ENCODE data around the gene POLRMT.
"Not testable (repeated sequence)": the region's sequence is repeated elsewhere in the genome, so short reads cannot be mapped to it uniquely, and the experiment has no call there.

The POLRMT gene

GRCh38 chr19:590396-590745, 43.0 kb downstream of the POLRMT start:
- DNase-seq = no peak

- DNase-seq = no peak
Observed at GRCh38 chr19:589693-590395, 43.5 kb downstream of the POLRMT start, which contains the start of gene HCN2. Gene HCN2 (plus strand): TSS chr19:589881. CDS start chr19:589946, 65 bp downstream.

DNA sequence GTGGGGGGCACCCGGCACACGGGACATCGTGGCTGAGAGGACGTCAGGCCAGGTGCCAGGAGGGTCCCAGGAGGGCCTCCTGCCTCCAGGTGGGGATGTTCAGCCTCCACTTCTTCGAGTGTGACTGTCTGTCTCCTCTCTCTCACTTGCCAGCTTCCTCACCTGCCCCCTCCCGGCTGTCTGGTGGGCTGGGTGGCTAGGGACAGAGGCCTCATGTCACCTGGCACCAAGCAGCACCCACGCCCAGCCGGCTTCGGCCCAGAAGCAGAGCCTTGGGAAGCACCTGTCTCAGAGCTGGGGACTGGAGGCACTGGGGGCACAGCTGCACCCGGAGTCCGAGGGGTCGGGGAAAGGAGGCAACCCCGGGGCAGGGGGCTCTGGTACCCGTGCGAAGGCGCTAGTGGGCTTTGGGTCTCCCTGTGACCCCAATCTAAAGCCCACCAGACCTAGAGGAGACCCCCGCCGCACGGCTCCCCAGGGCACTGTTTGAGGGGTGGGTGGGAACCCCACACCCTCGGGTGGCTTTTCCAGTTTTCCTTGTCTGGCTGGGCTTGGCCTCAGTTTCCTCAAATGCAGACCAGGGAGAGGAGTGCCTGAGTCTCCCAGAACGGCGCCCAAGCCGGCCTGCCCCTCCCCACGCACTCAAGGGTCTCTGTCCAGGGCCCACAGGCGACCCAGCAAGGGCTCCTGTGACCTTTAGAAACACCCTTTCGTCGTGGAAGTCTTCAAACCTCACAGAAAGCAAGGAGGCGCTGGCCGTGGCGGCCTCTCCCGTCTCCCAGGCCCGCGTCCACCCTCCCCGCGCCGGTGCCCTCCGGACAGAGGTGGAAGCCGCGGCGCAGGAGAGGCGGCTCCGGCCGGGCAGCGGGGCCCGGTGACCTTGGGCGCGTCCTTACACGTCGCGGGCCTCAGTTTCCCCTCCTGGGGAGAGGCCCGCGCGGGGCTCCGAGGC, 44.3 kb downstream of the POLRMT start:
- no peak for DNase-seq

DNA sequence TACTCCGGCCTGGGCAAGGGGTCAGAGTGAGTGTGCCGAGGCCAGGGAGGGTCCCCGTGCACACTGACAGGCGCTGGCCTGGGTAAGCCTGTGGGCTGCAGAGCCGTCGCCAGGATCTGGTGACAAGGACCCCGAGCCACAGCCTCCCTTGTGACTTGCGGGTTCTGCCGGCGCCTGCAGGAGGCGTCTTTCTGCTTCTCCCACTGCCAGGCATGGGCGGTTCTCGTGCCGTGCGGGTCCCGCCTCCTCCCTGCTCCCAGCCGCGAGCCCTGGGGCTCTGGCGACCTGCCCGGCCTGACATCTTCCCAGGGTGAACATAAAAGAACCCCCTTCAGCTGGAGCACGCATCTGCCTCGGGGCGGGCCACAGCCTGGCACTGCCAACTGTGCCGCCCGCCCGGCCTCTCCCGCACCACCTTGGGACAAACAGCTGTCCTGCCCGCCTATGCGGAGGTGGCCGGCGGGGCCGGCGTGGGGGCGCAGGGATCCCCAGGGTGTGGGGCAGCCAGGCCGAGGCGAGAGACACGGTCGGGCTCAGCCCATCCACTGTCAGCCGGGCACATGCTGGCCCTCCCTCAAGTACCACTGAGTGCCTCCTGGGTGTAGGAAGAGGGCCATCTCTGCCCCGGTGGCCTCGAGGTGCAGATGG, 45.1 kb downstream of the POLRMT start:
- peak; percentile 87 for DNase-seq

- DNase-seq = no peak
Observed at GRCh38 chr19:585551-586110, 47.7 kb downstream of the POLRMT start.

DNA sequence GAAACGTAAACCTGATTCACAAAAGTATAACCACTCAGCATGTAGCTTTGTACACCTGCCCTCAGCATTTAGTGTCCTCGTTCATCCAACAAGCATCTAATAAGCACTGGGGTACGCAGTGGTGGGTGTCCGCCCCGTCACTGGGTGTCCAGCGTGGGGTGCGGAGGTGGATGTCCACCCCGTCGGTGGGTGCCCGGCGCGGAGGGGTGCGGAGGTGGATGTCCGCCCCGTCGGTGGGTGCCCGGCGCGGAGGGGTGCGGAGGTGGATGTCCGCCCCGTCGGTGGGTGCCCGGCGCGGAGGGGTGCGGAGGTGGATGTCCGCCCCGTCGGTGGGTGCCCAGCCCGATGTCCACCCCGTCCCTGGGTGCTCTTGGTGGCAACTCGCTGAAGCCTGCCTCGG, 48.2 kb downstream of the POLRMT start:
- not testable (repeated sequence) for DNase-seq

GRCh38 chr19:584240-585001, 48.9 kb downstream of the POLRMT start:
- DNase-seq = peak; percentile 9

DNA sequence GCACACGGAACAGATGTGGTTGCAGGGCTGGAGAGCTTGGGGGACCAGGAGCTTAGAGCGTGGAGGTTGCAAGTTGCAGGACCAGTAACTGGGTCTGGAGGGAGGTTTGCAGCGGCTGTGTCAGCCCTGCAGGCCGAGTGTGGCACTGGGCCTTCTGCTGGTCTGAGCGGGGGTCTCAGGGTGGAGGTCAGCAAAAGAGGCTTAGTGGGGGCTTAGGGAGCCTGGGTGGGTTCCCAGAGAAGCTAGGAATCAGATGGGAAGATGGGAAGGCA, 49.4 kb downstream of the POLRMT start:
- no peak for DNase-seq

- DNase-seq = no peak
Observed at GRCh38 chr19:583198-583967, 50.0 kb downstream of the POLRMT start.

- DNase-seq = no peak
Observed at GRCh38 chr19:582497-583197, 50.7 kb downstream of the POLRMT start.

- no peak for DNase-seq
Observed at GRCh38 chr19:581399-582111, 51.8 kb downstream of the POLRMT start.

DNA sequence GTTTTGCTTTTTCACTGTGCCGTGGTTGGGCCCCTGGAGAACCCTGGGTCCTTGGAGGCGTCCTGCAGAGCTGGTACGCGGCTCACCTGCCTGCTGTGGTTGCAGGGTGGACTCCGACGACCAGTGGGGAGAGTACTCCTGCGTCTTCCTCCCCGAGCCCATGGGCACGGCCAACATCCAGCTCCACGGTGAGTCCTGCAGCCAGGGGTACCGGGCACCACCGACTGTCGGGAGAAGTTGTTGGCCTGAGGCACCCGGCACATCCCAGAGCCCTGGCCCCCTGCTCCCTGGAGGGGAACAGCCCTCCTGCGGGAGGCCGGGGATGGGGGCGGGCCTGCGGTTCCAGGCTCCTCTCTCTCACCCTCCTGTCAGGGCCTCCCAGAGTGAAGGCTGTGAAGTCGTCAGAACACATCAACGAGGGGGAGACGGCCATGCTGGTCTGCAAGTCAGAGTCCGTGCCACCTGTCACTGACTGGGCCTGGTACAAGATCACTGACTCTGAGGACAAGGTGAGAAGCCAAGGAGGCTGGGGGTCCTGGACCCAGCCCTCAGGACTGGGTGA, 53.0 kb downstream of the POLRMT start:
- no peak for DNase-seq

- DNase-seq = no peak
Observed at GRCh38 chr19:579842-580155, 53.5 kb downstream of the POLRMT start.

DNA sequence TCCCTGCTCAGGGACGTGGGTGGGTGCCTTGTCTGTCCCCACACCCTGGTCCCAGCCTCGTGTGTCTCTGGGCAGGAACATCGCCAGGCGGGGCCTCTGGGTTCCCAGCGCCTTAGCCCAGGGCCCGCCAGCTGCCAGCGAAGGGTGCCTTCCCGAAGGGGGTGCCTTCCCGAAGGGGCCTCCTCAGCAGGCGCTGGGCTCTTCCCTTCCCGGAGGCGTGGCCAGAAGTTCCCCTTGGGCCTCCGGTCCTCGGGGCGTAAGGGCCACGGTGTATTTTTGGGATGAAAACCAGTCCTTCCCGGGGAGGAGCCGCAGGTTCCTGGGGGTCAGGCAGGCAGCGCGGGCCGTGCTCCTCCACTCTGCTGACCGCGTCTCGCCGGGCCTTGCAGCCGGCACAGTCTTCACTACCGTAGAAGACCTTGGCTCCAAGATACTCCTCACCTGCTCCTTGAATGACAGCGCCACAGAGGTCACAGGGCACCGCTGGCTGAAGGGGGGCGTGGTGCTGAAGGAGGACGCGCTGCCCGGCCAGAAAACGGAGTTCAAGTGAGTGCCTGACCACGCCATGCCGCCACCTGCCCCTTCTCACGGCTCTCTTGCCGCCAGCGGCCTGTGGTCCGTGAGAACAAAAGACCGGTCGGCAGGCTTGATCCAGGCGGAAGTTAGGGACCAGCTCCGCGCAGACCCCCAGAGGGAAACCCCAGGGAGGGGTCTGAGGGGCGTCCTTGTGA, 54.1 kb downstream of the POLRMT start:
- no peak for DNase-seq

DNA sequence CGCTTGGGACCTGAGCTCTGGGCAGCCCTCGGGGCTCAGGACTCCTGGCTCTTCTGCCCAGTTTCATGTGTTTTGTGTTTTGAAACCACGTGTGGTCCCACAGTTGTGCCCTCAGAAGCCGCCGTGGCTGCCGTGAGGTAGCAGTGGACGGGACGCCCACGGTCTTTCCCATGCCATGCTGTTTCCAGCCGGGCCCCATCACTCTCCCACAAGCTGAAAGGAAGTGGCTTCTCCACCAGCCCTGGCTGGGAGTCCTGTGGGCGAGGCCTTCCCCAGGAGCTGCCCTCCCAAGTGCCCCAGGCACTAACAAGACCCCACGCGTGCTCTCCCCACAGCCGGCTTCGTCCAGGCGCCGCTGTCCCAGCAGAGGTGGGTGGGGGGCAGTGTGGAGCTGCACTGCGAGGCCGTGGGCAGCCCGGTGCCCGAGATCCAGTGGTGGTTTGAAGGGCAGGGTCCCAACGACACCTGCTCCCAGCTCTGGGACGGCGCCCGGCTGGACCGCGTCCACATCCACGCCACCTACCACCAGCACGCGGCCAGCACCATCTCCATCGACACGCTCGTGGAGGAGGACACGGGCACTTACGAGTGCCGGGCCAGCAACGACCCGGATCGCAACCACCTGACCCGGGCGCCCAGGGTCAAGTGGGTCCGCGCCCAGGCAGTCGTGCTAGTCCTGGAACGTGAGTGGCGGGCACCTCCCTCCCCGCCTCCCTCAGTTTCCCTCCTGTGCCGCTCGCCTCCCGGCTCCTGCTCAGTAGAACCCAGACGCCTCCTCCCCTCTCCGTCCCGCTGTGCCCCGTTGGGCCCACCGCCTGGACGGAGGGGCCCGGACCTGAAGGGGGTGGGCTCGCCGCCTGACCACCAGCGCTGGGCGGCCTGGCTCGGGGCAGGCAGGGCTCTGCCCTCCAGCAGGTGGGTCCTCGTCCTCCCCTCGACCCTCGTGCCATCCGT, 55.6 kb downstream of the POLRMT start:
- no peak for DNase-seq

DNA sequence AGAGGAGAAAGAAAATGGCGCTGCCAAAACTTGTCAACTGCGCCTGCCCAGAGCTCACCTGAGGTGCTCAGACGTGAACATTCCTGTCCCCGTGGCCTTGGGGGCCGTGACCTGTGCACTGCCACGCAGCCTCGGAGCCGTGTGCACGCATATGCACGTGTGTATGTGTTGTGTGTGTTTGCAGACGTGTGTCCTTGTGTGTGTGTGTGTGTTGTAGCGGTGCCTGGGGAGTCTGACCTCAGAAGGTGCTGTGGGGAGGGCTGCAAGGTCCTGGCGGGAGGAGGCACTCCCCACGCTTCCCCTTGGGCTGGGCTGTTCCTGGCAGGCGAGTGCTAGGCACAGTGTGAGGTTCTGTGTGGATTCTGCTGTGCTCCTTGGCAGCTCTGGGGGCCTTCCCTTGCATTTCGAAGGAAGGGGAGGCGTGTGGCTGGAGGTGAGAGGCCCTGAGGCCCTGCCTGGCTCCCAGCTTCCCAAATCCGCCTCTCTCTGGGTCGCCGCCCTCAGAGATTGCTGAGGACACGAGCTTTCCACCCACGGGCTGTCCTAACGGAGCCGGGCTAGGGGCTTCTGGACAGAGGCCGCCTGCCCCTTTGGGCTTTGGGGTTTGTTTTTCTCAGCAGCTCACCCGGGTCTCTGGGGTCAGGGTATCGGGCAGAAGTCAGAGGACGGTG, 56.4 kb downstream of the POLRMT start:
- DNase-seq = no peak

DNA sequence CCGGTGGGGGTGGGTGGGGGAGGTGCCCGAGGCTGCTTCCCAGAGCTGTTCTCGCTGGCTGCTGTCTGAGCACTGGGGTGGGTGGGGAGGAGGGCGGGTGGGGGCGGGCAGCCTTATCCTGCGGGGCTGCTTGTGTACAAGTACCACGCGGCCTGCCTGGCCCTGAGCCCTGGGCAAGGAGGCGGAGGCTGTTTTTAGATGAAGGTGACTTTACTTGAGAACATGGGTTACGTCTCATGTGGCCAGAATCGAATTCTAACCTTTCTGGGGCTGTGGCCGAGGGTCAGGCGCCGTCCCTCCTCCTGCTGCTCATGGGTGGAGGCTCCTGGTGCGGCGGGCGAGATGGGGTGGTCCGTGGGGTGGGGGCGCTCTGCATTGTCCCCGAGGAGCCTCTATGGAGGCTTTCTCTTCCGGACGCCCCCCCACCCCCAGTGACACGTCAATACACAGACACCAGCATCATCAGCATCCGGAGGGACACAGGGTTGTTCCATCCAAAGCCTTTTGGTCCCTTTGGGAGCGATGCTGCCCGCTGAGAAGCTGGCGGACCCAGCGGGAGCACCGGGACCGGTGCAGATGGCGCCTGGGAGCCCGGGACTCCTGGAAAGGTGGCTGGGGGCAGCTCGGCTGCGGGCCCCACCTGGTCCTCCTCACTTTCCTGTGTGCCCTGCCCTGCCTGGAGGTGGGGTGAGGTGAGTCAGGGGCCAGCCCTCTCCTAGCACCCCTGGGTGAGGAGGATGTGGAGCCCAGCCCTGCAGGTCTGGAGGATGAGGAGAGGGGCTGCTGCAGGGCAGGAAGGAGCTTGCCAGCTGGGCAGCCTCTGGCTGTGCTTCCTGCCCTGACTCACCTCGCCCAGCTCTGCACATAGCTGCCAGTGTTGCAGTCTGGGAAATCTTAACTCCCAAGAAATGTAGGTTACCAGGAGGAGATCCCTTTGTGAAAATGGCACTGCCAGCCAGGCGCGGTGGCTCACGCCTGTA, 57.5 kb downstream of the POLRMT start:
- no peak for DNase-seq

All from NCI-H1694 treated with DMSO at 0.1 percent for 48 hours (cell line).